T1000 (cell line): ENCODE data around the gene KCNQ5.
A peak's percentile ranks its signal among the peaks of the same experiment; 100 is the strongest.
"Not testable (repeated sequence)": the region's sequence is repeated elsewhere in the genome, so short reads cannot be mapped to it uniquely, and the experiment has no call there.

ENCODE experiments used
- DNase-seq: peaks from one replicate; lab custom pipeline; 2025; ENCODE audit warnings: mixed read lengths; lab: John Stamatoyannopoulos, UW

Gene KCNQ5

DNA sequence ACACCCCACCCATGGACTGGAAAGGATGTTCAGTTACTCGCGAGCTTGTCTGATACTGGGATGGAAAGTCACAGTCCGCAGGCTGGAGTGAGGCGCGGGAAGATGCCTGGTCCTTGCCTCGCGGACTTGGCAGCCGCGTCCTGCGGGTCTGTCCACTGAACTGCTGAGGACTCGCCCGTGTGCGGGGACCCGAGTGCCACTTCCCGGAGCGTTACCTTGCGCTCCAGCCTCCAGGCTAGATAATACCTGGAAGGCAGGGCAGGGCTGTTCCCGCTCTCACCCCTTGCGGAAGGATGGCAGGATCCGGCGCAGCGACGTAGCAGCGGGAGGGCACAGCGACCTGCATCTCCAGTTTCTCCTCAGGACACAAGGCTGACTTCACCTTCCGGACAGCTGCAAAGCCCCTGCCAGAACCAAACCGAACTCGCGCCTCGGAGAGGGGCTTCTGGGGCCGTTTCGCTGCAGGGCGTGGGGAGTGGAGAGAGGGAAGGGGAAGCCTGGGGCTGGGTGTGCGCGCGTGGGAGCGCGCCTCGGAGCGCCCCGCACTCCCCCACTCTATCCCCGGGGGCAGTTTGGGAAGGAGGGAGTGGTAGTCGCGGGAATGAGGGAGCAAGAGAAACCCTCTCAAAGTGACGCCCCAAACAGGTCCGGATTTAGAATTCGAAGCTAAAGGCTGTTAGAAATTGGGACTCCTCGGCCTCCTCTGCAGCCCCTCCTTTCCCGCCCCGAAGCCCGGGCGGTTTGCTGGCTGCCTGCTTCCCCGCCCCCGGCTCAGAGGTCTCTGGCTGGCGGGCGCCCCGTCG is at the start of gene KCNQ5:
Gene KCNQ5, plus strand, starts transcription at position 774 of the 803 bp plus-strand sequence.
- no peak for DNase-seq

DNA sequence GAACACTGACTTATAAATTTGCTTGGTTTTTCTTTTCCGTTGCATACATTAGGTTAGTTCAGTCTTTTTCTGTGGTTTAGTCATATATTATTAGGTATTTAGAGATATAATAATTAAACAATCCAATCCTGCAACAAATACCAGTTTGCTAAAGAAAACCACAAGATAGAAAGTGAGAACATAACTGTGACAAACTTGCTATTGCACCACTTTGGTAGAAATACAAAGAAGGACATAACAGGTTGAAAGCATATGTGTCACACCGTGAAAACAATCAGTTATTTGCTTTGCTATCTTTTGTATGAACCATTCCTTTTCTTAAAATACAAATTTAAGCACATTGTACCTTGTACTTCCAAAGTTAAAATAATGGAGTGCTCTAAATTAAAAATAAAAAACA is 42.0 kb upstream of the KCNQ5 start:
- DNase-seq, result no peak

DNA sequence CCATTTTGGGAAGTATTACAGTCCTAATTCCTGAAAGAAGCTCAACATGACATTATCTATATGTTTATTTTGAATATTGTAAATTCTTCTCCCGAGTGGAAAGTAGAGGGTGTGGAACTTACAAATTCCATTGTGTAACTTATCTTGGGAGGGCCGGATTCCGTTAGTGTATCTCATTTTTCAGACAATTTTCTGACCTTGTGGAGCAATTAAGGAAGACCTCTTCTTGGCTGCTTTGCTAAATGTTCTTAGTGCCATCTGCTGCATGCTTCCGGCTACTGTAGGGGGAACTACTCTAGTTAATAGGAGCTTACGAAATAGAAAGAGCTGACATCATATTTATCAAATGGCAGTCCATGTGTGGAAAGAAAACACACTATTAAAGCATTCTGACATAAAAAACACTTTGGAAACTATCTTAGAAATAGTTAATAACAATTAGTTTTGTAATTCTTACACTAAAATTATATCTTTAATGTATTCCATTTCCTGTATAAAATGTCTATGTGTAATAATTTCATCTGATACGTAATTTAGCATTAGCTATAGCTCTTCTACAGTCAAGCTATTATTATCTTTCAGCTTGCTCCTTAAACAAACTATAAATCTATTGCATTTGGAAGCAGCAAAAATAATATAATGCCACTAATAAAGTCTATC is 41.5 kb upstream of the KCNQ5 start:
- peak; percentile 35 for DNase-seq

DNA sequence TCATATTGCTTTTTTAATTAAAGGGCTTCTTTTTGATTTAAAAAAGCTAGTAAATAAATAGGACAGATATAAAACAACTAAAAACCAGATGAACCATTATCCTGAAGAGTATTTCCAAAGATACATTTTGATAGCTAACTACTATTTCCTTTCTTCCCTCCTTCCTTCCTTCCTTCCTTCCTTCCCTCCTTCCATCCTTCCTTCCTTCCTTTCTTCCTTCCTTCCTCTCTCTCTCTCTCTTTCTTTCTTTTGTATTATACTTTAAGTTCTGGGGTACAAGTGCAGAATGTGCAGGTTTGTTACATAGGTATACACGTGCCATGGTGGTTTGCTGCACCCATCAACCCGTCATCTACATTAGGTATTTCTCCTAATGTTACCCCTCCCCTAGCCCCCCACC is 40.9 kb upstream of the KCNQ5 start:
- not testable (repeated sequence) for DNase-seq

DNA sequence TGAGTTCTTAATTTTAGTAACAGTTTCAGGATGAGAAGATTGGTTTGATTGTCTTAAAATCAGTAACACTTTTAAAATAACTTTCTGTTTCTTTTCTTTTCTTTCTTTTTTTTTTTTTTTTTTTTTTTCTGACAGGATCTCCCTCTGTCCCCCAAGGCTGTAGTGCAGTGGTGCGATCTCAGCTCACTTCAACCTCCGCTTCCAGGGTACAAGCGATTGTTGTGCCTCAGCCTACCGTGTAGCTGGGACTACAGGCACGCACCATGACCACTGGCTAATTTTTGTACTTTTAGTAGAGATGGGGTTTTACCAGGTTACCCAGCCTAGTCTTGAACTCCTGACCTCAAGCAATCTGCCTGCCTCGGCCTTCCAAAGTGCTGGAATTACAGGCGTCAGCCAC is 33.7 kb upstream of the KCNQ5 start:
- no peak for DNase-seq

DNA sequence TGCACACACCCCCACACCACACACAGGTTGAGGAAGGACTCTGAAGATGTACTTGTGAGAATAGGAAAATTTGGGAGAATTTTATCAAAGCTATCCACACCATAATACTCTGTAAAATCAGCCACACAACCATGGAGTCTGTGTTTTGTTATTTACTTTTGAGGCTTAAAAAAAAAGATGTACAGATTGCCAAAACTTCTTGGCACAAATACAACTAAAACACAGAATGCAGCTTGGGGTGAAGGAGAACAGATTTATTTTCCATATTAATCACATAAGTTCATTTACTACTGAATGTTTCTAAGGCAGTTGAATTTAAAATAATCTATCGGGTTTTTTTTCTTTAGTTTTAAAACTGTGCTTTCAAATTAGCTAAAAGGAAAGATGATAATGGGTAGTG is 32.8 kb upstream of the KCNQ5 start:
- DNase-seq, result no peak

DNA sequence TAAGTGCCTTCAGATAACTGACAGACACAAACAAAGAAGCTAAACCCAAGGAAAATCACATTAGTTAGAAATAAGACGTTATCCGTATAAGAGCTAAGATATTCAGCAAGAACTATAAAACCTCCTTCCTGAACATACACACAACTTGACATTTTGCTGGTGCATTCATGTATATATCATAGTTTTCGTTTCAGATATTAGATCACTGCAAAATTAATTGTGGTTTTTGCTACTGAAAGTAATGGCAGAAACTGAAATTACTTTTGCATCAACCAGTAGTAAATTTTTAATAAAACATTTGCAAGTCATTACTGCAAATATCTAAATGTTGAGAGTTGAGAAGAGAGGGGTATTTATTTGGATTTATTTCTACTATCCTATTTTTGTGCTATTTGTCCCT is 26.1 kb upstream of the KCNQ5 start:
- no peak for DNase-seq

DNA sequence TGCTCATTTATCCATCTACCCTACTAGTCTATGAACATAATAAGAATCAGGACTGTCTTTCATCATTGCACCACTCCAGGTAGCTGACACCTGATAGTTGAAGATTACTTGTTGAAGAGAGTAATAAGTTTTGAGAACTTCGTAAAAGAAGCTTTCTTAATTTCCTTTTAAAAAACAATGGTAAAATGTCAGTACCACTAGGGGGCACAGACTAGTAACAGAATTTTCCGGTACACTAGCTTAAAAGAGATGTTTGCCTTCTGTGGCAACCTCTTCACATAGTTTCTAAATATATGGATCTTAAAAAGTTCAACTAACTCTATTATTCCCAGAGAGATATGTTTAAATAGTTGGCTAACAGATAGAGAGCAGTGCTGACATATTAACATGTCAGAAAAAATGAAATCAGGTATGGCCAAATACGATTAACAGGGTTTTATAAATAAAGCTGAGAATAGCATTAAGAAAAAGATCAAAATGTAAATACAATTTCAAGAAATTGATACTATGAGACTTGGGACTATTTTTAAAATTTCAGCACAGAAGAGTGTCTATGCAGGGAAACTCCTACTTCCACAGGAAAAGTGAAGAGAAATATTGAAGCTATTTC is 5.4 kb upstream of the KCNQ5 start:
- DNase-seq, result no peak

DNA sequence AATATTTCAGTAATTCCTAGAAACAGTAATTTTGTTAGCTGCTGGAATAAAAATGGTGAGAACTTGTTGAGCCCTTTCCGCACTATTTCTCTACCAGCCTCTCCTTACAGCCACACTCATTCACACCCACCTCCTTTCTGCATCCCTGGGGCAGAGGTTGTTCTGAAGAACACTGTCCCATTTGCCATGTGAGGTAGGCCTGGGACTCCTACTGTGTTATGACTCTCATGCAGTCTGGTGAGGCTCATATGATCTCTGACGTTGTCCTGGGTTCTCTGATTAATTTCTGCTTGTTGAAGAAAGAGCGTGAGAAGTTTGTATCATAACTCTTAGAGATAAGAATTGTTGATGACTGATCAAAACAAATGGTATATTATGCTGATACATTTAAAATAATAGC is 4.1 kb upstream of the KCNQ5 start:
- DNase-seq, result no peak

DNA sequence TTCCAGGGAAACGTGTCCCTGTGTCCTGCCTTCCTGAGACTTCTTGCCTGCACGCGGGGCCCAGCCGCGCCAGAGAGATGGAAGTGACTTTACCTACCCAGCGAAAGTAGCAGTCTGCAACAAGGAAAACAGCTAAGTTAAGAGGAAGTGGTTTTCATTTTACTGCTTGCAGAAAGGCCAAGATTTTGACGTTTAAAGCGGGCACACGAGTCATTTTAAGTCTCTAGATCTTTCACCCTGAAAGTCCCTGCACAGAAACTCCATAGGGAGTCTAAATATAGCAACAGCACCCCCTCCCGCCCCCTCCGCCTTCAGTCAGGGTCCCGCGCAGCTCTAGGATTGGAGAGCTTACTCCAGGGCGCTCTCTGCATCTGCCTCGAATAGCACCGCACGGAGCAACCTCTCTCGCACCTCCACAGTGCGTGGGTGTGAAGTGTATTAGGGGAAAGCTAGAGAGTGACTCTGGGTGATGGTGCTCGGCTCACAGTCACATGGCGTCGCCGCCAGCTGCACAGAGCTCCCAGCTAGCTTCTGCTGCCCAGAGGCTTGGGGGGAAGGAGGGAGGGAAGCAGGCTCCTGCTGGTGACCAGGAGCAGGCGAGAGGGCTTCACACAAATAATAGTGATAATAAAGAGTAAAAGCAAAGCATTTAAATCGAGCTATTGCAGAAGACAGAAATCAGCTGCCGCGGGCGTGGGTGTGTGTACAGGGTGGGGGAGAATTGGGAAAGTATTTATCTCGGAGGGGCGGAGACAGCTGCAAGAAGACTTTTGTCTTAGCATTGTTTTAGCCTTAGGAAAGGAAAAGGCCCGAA is 1.8 kb upstream of the KCNQ5 start:
- DNase-seq, result no peak

DNA sequence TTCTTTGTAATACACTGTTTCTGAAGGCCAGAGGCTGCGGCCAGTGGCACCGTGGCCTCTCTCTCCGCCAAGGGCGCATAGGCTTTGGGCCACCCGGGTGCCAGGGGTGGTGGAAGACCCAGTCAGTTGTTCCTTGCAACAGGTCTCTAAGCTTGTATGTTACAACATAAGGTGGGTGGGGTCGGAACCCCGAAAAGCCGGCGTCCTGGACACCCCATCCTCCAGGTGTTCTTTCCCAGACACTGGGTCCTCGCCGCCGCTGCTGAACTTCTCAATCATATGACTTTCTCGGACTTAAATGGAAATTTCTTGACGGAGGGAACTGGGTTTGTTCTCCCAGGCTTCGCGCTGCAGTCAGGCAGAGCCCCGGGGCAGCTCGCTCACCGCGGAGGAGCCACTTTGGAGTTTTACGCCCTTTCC is 983 bp upstream of the KCNQ5 start:
- no peak for DNase-seq

DNA sequence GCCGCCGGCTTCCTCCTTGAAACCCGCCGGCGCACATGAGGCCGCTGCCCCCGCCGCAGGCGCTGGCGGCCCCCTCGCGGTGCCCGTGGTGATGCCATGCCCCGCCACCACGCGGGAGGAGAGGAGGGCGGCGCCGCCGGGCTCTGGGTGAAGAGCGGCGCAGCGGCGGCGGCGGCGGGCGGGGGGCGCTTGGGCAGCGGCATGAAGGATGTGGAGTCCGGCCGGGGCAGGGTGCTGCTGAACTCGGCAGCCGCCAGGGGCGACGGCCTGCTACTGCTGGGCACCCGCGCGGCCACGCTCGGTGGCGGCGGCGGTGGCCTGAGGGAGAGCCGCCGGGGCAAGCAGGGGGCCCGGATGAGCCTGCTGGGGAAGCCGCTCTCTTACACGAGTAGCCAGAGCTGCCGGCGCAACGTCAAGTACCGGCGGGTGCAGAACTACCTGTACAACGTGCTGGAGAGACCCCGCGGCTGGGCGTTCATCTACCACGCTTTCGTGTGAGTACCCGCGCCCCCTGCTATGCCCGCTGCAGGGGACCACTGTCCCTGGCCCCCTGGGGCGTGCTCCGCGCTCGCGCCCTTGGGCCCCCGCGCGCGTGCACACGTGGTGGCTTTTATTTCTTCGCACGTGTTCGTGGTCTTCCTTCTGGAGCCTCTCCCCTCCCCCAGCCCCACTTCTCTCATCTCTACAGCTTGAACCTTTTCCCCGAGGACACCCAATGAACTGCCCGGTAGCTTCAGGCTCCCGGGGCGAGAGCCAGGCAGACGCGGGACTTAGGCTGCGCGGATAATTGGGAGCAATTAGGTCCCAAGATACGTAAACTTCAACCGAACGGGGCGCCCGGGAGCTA is 453 bp downstream of the KCNQ5 start:
- DNase-seq, result peak; percentile 50

DNA sequence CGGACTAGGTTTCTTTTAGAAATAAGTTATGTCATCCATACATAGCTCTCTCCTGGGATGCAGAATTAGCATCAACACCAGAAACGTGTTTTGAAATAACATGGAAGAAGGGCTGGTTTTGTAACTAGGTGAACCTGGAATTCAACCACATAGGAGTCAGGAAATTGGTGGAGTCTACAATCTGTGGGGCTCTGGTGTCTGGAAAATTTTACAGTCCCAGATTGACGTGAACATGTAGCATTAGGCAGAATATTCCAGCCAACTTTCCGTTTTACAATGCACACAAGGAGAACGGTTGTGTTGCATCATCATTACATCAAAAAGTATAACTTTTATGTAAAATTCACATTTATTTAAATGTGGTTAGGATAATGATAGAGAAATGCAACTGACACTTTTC is 1.9 kb downstream of the KCNQ5 start:
- DNase-seq, result no peak

DNA sequence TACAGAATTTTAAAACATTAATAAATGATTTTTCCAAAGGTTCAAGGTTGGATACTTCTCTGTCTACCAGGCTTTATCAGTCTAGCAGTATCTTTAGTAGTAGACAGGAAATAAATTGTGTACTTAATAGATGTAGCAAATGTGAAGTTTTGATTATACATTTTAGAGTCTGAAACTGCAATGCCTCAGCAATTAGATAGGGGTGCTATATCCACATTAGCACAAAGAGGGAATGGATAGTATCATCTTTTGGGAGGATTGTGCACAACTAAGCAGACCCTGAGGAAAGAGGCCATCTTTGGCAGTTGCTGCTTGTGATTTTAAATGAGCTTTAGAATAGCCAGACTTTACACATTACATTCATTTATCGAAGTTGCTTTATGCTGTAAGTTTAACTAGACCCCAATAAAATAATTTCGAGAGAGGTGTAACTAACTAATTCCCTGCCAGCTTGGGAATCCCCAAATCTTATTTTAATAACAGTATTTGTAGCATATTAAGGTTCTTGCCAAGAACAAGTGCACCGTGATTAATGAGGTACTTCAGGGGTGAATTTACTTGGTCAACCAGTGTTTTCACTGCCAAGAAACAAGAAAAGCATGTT is 2.8 kb downstream of the KCNQ5 start:
- no peak for DNase-seq

DNA sequence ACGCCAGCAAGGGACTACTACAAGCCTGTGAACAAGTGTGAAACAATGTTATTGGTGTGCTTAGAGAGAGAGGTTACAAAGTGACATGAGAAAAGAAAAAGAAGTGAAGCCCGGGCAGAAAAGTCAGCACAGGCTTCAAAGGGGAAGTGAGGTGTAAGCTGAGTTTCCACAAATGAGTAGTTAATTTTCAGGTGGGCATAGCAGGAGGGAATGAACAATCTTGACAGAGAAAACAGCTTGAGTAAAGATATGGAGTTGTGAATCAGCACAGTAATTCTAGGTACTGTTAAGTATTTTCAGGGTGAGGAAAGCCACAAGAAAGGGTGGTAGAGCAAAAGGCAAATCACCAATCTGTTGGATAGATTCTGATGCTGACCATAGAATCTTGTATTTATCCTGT is 4.3 kb downstream of the KCNQ5 start:
- no peak for DNase-seq

DNA sequence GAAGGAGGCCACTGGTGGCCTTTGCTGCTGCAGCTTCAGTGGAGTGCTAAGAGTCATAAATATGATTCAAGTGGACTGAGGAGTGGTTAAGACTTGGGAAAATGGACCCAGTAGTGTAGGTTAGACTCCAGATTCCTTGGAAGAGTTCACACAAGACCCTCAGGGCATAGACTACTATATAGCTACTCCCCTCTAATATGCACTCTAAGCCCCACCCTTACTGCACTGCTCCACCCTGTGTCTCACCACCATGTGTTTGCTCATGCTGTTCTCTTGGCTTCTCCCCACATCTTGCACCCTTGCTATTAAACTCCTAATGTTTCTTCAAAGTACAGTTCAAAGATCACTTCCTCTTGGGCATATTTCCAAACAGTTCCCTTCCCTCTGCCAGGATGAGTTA is 5.7 kb downstream of the KCNQ5 start:
- DNase-seq, result no peak

DNA sequence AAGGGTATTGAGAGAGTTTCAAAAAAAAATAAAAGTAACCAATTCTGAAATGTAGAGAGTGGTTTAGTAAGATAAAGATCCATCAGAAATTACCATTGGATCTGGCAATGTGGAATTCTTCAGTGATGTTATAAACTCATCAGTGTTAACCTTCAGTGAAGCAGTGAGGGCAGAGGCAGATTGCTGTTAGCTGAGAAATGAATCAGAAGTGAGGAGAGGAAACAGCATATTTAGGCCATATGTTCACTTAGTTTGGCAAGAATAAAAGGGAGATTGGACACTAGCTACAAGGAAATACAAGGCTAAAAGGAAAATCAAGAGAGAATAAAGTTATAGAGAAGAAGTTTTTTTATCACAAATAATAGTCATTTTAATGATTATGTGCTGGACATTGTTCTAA is 9.6 kb downstream of the KCNQ5 start:
- no peak for DNase-seq

DNA sequence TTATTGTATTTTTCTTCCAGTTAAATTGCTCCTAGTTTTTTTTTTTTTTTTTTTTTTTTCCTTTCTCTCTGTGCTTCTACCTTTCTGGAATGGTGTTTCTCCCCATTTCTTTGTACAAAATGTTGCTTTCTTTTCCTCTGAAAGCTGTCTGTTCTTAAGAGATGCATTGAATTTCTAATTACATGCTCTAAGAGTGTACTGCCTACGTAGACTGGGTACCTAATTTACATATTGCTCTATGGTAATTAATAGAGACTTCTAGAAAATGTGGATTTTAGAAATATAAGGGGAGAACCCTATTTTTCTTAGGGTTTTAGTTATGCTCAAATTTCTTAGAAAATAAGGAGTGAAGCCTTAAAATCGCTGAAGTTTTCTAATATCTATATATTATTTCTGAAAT is 13.8 kb downstream of the KCNQ5 start:
- no peak for DNase-seq

DNA sequence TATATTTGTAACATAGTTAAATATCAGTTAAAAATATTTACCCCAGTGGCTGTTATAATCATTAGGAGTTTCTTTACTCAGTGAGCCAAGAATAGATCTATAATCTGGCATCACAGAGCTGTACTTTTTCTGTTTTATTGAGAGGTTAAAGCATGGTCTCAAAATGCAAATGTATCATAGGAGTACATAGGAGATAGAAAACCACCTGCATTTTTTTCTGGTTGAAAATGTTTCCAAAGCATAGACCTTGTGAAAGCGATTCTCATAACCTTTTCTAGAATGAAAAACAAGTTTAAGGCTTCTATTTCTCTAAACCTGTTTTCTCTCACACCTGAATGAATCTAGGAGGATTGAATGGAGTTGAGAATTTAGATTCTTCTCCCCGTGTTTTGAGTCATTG is 14.4 kb downstream of the KCNQ5 start:
- DNase-seq, result no peak

DNA sequence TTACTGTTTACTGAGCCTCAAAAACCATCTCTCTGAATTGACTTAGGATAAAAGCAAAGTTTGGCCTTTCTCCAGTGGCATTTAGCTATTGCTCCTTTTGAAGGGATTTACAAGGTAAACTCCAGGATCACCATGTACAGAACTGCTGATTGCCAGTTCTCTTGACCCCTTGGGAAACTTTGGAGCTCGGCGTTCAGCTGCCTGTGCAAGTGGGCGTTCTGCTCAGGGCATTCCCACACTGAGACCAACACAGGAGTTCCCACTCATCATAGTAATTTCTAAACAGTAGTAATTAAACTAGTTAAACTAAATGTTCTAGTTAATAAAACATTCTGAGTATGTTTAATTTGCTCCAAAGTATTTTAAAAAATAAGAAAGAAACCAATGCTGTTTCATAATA is 14.9 kb downstream of the KCNQ5 start:
- DNase-seq, result no peak
